ENCODE measurements around the gene MORF4L1.
"Not testable (repeated sequence)": the region's sequence is repeated elsewhere in the genome, so short reads cannot be mapped to it uniquely, and the experiment has no call there.

GRCh38 chr15:78866031-78866430 is 6.7 kb upstream of the MORF4L1 start:
- TF ChIP-seq CTCF (IDR thresholded peaks at IDR 0.05); POLR2A (IDR thresholded peaks at IDR 0.05; ENCODE audit: low read depth); POLR2AphosphoS5 (IDR thresholded peaks at IDR 0.05); EP300 (IDR thresholded peaks at IDR 0.05): not testable (repeated sequence)
